ENCODE data around the gene ZNF385B.

The ZNF385B gene

GRCh38 chr2:179619947-179620467 is 241.4 kb downstream of the ZNF385B start:
- no peak for DNase-seq

DNA sequence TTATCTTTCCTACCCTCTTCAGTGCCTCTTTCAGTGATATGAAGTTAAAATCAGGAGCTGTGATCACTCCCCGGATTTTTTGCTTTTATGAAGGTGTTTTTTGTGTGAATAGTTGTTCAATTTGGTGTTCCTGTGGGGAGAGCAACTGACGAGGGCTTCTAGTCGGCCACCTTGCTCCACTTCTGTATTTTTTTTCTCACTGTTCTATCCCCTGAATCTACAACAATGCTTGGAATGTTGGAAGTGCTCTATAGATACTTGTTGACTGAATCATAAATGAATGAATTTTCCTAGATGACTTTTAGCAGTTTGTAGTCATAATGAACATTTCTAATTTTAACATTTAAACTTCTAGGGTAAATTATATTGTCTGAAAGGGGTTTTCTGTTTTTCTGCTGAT is 247.3 kb downstream of the ZNF385B start:
- no peak for DNase-seq

DNA sequence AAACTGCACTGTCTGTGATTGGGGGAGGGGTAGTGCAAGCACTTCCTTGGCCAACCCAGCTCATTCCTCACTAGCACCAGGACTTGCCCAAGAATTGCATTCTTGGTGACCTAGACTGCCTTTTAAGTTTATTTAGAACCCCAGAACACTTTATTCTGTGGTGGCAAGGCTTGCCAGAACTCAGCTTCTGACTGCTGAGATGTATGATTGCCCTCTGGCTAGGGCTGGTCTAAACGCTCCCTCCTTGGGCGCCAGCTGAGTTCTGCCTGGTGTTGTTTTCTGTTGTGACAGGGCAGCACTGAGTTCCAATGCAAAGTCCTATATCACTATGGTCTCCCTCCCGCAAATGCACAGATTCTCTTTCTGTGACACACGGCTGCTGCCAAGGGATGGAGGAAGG is 247.7 kb downstream of the ZNF385B start:
- DNase-seq = no peak

DNA sequence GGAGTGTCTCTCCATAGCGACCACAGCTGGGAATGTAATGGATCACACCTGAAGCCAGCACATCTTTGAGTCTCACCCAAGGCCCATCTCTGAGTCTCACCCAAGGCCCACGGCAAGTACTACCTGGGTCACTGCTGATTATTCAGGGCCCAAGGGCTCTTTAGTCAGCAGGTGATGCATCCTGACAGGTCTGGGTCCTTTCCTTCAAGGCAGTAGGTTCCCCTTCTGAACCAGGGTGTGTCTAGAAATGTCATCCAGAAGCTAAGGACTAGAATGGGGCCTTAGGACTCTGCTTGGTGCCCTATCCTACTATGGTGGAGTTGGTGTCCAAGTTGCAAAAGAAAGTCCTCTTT is 248.1 kb downstream of the ZNF385B start:
- no peak for DNase-seq

DNA sequence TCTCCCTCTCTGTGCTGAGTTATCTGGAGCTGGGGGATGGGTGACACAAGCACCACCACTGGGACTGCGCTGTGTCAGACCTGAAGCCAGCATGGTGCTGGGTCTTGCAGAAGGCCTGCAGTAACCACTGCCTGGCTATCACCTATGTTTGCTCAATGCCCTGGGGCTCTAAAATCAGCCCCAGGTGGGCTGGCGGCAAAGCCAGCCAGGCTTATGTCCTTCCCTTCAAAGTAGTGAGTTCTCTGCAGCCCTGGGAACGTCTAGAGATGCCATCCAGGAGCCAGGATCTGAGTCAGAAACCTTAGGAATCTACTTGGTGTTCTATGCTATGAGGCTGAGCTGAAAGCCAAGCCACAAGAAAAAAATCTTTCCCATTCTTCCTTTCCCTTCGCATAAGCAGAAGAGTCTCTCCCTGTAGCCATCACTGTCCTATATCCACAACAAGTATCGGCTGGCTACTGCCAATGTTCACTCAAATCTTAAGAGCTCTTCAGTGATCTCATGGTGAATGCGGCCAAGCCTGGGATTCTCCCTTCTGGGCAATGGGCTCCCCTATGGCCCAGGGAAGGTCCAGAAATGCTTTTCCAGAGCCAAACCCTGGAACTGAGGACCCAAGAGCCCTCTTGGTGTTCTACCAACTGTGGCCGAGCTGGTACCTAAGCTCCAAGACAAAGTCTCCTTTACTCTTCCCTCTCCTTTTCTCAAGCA is 248.7 kb downstream of the ZNF385B start:
- DNase-seq = no peak

GRCh38 chr2:179612108-179612507 is 249.3 kb downstream of the ZNF385B start:
- no peak for DNase-seq

- DNase-seq = no peak
Observed at GRCh38 chr2:179606141-179606540, 255.3 kb downstream of the ZNF385B start.

- DNase-seq = no peak
Observed at GRCh38 chr2:179605341-179605740, 256.1 kb downstream of the ZNF385B start.

GRCh38 chr2:179604598-179604997 is 256.8 kb downstream of the ZNF385B start:
- no peak for DNase-seq

DNA sequence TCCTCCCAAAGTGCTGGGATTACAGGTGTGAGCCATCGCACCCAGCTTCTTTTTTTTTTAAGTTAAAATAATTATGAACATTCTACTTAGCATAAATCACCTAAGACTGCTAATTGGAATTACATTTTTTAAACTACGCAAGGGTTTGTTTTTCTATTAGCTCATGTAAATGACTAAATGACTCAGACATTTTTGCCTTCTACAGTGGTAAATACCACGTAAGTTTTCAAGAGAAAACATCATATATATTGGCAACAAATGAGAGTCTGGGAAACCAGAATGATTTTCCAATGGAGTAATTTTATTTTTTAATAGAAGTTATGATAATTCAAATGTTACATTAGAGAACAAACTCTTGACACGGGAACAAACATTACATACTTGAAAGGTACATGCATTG is 259.0 kb downstream of the ZNF385B start:
- no peak for DNase-seq

DNA sequence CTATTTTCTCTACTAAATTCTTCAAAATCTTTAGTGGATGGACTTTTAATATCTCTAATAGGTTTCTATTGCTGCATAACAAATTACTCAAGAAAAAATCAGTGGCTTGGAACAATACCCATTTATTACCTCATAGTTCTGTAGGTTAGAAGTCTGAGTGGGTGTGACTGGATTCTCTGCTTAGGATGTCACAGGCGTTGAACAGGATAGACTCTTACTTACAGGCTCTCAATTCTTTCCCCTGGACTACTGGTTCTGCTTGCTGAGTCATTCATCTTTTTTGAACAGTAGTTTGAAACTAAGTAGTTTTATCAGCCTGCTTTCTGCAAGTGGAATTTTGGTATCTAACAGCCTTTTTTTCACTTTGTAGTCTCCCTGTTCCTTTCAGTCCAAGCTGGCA is 265.4 kb downstream of the ZNF385B start:
- no peak for DNase-seq

DNA sequence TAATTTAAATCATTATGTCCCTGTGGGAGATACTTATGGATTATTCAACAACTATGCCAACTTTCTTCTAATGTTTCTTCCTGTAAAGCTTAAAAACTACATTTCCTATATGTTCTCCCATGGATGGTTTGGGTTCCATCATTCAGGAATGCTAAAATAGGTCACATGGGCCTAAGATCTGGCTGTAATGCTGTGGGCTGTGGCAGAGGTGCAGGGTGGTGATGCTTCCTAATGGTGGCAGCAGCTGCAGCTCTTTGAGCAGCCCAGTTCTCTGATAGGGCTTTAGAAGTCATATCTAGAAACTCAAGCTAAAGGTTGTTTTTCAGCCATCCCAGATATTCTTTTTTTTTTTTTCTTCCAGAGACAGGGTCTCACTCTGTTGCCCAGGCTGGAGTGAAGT is 266.1 kb downstream of the ZNF385B start:
- no peak for DNase-seq

- no peak for DNase-seq
Observed at GRCh38 chr2:179594268-179595112, 266.9 kb downstream of the ZNF385B start.

GRCh38 chr2:179593323-179593722 is 268.1 kb downstream of the ZNF385B start:
- DNase-seq = no peak

DNA sequence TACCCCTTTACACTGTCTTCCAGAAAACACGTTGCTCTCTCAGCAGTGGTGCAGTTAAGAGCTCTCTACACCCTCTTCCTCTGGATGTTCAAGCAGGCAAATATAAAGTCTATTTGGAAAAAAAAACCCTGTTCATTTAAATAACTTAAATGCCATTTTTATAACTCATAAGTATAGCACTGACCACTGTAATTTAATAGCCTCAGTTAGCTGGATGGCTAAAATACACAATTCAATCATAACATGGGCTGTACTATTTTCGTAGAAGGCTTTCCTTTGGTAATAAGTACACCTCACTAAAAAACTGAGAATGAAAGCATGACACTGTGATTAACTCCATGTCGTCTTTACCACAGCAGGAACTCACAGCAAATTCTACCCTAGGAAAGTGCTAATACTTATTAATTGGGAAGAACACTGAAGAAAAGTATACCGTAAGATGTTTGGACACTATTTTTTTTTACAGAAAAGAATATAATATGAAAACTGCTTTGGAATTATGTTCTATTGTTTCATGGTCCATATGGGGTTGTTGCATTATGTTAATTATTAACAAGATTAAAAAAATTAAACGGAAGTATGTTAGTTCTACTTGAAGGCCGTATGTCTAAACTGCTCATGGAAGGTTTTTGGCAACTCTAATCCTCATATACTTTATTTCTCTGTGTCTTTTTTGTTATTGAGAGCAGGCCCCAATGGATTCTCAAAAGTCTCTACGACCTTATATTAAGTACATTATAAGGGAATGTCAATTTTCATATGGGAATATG is 269.1 kb downstream of the ZNF385B start:
- DNase-seq = no peak

DNA sequence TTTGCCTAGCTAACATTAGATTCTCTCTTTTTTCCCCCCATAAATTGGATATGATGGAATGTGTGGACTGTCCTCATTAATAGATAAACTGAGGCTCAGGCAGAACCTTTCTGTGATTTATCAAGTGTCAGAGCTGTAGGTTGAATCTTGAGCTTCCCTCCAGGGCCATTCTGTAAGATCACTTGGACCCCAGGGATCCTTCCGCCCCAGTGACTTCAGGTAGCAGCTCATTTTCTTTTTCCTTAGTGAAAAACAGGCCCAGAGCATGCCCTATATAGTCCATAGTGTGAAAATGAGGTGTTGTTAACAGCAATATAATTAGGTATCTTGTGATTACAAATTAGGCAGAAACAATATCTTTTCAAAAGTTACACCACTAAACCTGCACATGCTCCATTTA is 269.7 kb downstream of the ZNF385B start:
- DNase-seq = no peak

DNA sequence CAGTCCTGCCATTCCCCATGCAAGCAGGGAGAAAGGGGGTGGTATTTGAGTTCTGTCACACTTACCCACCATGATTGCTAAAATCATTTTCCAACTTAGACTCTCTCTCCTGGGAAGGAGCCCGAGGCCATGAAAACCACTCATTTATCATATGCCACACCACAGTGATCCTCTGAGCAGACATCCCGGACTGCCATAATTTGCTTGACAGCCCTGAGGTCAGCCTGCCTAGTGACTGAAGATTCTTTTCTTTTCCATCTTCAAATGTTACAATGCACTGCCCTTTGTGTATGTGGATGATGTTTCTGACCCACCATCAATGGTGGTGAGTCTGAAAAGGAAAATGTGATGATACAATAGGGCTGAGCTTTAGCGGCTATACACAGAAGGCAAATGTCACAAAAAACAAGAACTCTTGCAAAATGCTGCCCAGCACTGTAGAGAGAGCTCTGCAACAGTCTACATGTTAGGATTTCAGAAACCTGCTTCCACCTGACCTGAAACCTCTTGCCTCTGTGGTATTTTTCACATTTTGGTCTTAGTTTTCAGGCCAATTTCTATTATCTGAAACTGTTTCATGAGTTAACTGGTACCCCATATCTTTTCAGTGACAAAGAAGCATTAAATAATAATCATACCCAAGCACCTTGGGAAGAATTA is 272.8 kb downstream of the ZNF385B start:
- no peak for DNase-seq

DNA sequence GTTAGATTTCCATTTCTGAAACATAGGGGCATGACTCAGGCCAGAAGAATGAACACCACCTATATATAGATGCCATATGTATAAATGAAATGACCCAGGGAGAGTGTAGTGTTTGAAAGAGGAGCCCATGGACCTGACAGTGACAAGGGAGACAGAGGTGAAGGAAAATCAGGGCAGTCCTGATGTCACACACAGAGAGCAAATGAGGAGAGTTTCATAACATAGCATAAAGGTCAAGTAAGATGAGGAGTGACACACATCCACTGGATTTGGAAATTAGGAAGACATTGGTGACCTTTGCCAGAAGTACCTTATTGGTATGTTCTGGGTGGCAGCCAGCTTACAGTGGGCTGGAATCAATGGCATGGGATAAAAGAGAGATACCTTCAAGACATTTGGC is 276.7 kb downstream of the ZNF385B start:
- no peak for DNase-seq

DNA sequence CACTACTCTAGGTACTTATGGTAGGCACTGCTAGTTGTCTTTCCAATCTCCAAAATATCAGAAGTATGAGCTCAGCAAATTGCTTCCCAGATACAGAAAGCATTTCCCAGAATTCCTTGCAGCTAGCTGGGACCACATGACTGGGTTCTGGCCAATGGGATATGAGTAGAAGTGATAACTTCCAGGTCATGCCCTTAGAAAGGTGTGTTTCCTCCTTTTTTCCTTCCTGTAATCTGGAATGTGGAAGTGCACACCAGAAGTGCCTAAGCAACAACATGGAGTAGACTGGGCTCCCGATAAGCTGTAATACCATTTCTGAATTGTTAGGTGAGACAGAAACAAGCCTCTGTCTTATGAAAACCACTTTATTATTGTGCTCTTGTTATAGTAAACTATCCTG is 279.8 kb downstream of the ZNF385B start:
- DNase-seq = no peak

- no peak for DNase-seq
Observed at GRCh38 chr2:179580378-179581146, 280.9 kb downstream of the ZNF385B start.

- DNase-seq = no peak
Observed at GRCh38 chr2:179579800-179580199, 281.6 kb downstream of the ZNF385B start.
